IPS DF 4.7 (cell line): ENCODE results near the gene NUMBL.
"Not testable (repeated sequence)": the region's sequence is repeated elsewhere in the genome, so short reads cannot be mapped to it uniquely, and the experiment has no call there.

Experiments used
- DNase-seq: peaks from one replicate; pipeline ENCODE4 v3.0.0-alpha.2; 2013; ENCODE audit warnings: low spot score; ENCODE audit errors: extremely low read depth

Gene NUMBL

GRCh38 chr19:40666803-40667438 is 23.5 kb downstream of the NUMBL start:
- no peak for DNase-seq

GRCh38 chr19:40663695-40664692 is 26.5 kb downstream of the NUMBL start:
- no peak for DNase-seq

- no peak for DNase-seq
Observed at GRCh38 chr19:40662925-40663694, 27.3 kb downstream of the NUMBL start.

GRCh38 chr19:40661616-40662015 is 28.8 kb downstream of the NUMBL start:
- no peak for DNase-seq

GRCh38 chr19:40659566-40659965 is 30.9 kb downstream of the NUMBL start:
- no peak for DNase-seq

- no peak for DNase-seq
Observed at GRCh38 chr19:40659116-40659515, 31.3 kb downstream of the NUMBL start.

- no peak for DNase-seq
Observed at GRCh38 chr19:40658031-40658430, 32.4 kb downstream of the NUMBL start.

GRCh38 chr19:40655684-40656083 is 34.8 kb downstream of the NUMBL start:
- not testable (repeated sequence) for DNase-seq

GRCh38 chr19:40652303-40652702 is 38.1 kb downstream of the NUMBL start:
- DNase-seq = not testable (repeated sequence)

GRCh38 chr19:40650749-40651305 is 39.6 kb downstream of the NUMBL start:
- DNase-seq = no peak

- not testable (repeated sequence) for DNase-seq
Observed at GRCh38 chr19:40649903-40650675, 40.4 kb downstream of the NUMBL start.

GRCh38 chr19:40646743-40647254 is 43.7 kb downstream of the NUMBL start:
- DNase-seq = no peak

- no peak for DNase-seq
Observed at GRCh38 chr19:40642757-40643305, 47.6 kb downstream of the NUMBL start.

GRCh38 chr19:40642051-40642706 is 48.3 kb downstream of the NUMBL start:
- no peak for DNase-seq

GRCh38 chr19:40641281-40641680 is 49.2 kb downstream of the NUMBL start:
- DNase-seq = no peak

GRCh38 chr19:40640744-40641143 is 49.7 kb downstream of the NUMBL start:
- DNase-seq = no peak

GRCh38 chr19:40639638-40639982 is 50.8 kb downstream of the NUMBL start:
- no peak for DNase-seq

GRCh38 chr19:40638327-40638726 is 52.1 kb downstream of the NUMBL start:
- DNase-seq = no peak

GRCh38 chr19:40633207-40633606 is 57.2 kb downstream of the NUMBL start:
- DNase-seq = no peak
